Measurements from ENCODE around the gene TTC16.

- TF ChIP-seq, protein P1, sequence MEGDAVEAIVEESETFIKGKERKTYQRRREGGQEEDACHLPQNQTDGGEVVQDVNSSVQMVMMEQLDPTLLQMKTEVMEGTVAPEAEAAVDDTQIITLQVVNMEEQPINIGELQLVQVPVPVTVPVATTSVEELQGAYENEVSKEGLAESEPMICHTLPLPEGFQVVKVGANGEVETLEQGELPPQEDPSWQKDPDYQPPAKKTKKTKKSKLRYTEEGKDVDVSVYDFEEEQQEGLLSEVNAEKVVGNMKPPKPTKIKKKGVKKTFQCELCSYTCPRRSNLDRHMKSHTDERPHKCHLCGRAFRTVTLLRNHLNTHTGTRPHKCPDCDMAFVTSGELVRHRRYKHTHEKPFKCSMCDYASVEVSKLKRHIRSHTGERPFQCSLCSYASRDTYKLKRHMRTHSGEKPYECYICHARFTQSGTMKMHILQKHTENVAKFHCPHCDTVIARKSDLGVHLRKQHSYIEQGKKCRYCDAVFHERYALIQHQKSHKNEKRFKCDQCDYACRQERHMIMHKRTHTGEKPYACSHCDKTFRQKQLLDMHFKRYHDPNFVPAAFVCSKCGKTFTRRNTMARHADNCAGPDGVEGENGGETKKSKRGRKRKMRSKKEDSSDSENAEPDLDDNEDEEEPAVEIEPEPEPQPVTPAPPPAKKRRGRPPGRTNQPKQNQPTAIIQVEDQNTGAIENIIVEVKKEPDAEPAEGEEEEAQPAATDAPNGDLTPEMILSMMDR (conservative IDR thresholded peaks at IDR 0.05) = no peak
- no peak for TF ChIP-seq EZH2 (IDR thresholded peaks at IDR 0.05; ENCODE audit: low read depth)
Observed at GRCh38 chr9:127720865-127721227, 5.0 kb downstream of the TTC16 start.
